Activated effector memory CD4-positive, alpha-beta T cell treated with anti-CD3 and anti-CD28 coated beads, Interleukin-2, amount 50 U/mL, for 16 hours (primary cell): ENCODE data around the gene EPHX1.
"Not testable (repeated sequence)": the region's sequence is repeated elsewhere in the genome, so short reads cannot be mapped to it uniquely, and the experiment has no call there.

ENCODE experiments used
- DNase-seq: peaks from one replicate; pipeline ENCODE4 v3.0.0-alpha.2; 2020

The EPHX1 gene

GRCh38 chr1:225817611-225818061 is 7.7 kb downstream of the EPHX1 start:
- DNase-seq: no peak

- DNase-seq: no peak
Measured at GRCh38 chr1:225818229-225818628, 8.3 kb downstream of the EPHX1 start.

GRCh38 chr1:225819346-225820192 is 9.6 kb downstream of the EPHX1 start:
- no peak for DNase-seq

GRCh38 chr1:225820522-225821120 is 10.7 kb downstream of the EPHX1 start:
- DNase-seq: no peak

GRCh38 chr1:225822655-225823403 is 12.9 kb downstream of the EPHX1 start:
- DNase-seq: no peak

- DNase-seq: no peak
Measured at GRCh38 chr1:225823811-225824261, 13.9 kb downstream of the EPHX1 start.

GRCh38 chr1:225824533-225824941 is 14.6 kb downstream of the EPHX1 start:
- no peak for DNase-seq

- peak; percentile 39 for DNase-seq
Measured at GRCh38 chr1:225825078-225825477, 15.2 kb downstream of the EPHX1 start.

GRCh38 chr1:225825607-225826007 is 15.7 kb downstream of the EPHX1 start:
- peak; percentile 3 for DNase-seq

GRCh38 chr1:225827076-225827475 is 17.2 kb downstream of the EPHX1 start:
- DNase-seq: no peak

- no peak for DNase-seq
Measured at GRCh38 chr1:225828706-225829345, 18.9 kb downstream of the EPHX1 start.

GRCh38 chr1:225830841-225831240 is 20.9 kb downstream of the EPHX1 start:
- DNase-seq: no peak

- DNase-seq: no peak
Measured at GRCh38 chr1:225834417-225835329, 24.7 kb downstream of the EPHX1 start.

- no peak for DNase-seq
Measured at GRCh38 chr1:225835856-225836255, 25.9 kb downstream of the EPHX1 start.

- DNase-seq: not testable (repeated sequence)
Measured at GRCh38 chr1:225836296-225836695, 26.4 kb downstream of the EPHX1 start.

GRCh38 chr1:225838793-225839192 is 28.9 kb downstream of the EPHX1 start:
- DNase-seq: no peak

GRCh38 chr1:225840223-225840610 is 30.3 kb downstream of the EPHX1 start:
- no peak for DNase-seq

GRCh38 chr1:225840713-225841112 is 30.8 kb downstream of the EPHX1 start:
- DNase-seq: no peak

GRCh38 chr1:225842074-225842473 is 32.1 kb downstream of the EPHX1 start:
- no peak for DNase-seq

GRCh38 chr1:225842788-225843425 is 33.0 kb downstream of the EPHX1 start:
- DNase-seq: no peak

- no peak for DNase-seq
Measured at GRCh38 chr1:225843426-225843795, 33.5 kb downstream of the EPHX1 start.
